Smooth muscle cell of the coronary artery (primary cell): ENCODE results near the gene TAS2R30. TPM values are rescaled to one million over a fixed set of nuclear protein-coding genes. Genes with fewer than 3 reads are reported as not detected.

Experiments used
- total RNA-seq: library from RNA; depleted of rRNA; stranded (reverse); fragments of >200 nt; gene quantifications from 2 replicates; pipeline ENCODE4 v1.2.3, GENCODE V29; 2014; ENCODE audit warnings: low replicate concordance

TAS2R30 gene
- total RNA-seq = 2.0 and 3.0 TPM in 2 replicates

GRCh38 chr12:11134305-11134704, at the start of gene TAS2R30:
Gene TAS2R30 (minus strand): TSS chr12:11134644. CDS start chr12:11134244, 400 bp downstream.

GRCh38 chr12:11171145-11171968, 36.9 kb upstream of the TAS2R30 start, which contains the start of gene SMIM10L1:
Gene SMIM10L1 (plus strand): TSS chr12:11171194. CDS start chr12:11171357, 163 bp downstream.

GRCh38 chr12:11092128-11092527, 42.3 kb downstream of the TAS2R30 start, which contains the start of gene TAS2R43:
Gene TAS2R43 (minus strand): TSS chr12:11092313. CDS start chr12:11092229, 84 bp downstream.

Other genes starting within 250 kb of the TAS2R30 start
- gene TAS2R13, start 225.1 kb downstream of the TAS2R30 start, total RNA-seq = 0.70 and 1.1 TPM in 2 replicates
- gene PRH2, start 205.4 kb downstream of the TAS2R30 start, total RNA-seq = not detected in 2 replicates
- 1.6 and 2.5 TPM in 2 replicates for gene TAS2R14, start 195.4 kb downstream of the TAS2R30 start, total RNA-seq
- gene TAS2R50, start 147.7 kb downstream of the TAS2R30 start, total RNA-seq = 1.3 and 1.8 TPM in 2 replicates
- 1.9 and 2.3 TPM in 2 replicates for gene TAS2R20, start 136.3 kb downstream of the TAS2R30 start, total RNA-seq
- gene TAS2R19, start 112.0 kb downstream of the TAS2R30 start, total RNA-seq = 4.1 and 4.3 TPM in 2 replicates
- gene TAS2R31, start 103.2 kb downstream of the TAS2R30 start, total RNA-seq = 1.2 and 2.3 TPM in 2 replicates
- 0.82 and 1.9 TPM in 2 replicates for gene TAS2R46, start 72.3 kb downstream of the TAS2R30 start, total RNA-seq
- 0.70 TPM in 1 of 2 replicates, not detected in the other for gene TAS2R43, start 42.3 kb downstream of the TAS2R30 start, total RNA-seq
- 2.3 and 5.3 TPM in 2 replicates for gene SMIM10L1, start 36.5 kb upstream of the TAS2R30 start, total RNA-seq
- not detected in 2 replicates for gene TAS2R42, start 52.3 kb upstream of the TAS2R30 start, total RNA-seq
- gene PRB3, start 135.1 kb upstream of the TAS2R30 start, total RNA-seq = not detected in 2 replicates
- gene PRB4, start 175.8 kb upstream of the TAS2R30 start, total RNA-seq = not detected in 2 replicates